Inflammatory macrophage treated with lipopolysaccharide for 1 hour (primary cell): ENCODE measurements around the gene SMAD3.

Experiments used
- DNase-seq, 2 donors: peaks; one replicate each; pipeline ENCODE4 v3.0.0-alpha.2; 2020 to 2022

SMAD3 gene

DNA sequence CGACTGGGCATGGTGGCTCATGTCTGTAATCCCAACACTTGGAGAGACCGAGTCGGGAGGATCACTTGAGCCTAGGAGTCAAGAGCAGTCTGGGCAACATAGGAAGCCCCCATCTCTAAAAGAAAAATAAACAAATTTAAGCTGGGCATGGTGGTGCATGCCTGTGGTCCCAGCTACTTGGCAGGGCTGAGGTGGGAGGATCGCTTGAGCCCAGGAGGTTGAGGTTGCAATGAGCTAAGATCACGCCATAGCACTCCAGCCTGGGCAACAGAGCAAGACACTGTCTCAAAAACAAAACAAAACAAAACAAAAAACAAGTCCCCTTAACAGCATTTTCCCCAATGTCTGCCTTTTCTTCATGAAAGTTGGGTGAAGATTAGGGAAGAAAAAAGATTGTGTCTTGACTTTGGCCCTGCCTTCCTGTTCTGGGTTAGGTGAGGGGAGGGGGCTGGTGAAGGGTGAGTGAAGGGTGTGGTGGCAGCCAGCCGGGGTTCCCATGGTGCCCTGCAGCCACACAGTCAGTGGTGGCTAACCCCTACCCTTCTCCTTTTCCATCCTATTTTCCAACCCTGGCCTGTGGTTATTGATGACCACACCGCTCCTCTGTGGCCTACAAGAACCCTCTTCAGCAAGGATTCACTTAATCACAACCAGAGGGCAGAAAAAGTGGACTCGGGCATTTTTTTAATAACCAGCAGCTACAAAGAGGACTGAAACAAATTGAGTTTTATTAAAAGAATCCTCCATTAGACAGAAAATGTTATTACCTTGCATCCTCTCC, 28.4 kb upstream of the SMAD3 start:
- DNase-seq, result no peak

DNA sequence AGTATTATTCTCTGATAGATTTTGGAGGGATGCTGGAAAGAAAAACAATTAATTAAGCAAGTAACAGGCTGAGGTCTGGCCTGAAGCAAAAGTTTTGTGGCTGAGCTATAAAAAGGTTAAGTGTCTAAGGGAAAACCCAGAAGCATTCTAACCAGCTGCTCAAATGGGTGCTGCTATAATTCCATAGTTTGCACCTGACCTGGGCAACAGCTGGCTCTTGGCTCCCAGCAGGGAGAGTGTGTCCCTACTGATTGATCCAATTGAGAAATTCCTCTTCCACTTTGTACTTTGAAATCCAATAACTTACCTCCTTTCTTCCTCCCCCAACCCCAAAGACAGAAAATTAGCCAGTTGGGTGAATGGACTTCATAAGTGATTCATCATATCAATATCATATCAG, 27.7 kb upstream of the SMAD3 start:
- no peak for DNase-seq

DNA sequence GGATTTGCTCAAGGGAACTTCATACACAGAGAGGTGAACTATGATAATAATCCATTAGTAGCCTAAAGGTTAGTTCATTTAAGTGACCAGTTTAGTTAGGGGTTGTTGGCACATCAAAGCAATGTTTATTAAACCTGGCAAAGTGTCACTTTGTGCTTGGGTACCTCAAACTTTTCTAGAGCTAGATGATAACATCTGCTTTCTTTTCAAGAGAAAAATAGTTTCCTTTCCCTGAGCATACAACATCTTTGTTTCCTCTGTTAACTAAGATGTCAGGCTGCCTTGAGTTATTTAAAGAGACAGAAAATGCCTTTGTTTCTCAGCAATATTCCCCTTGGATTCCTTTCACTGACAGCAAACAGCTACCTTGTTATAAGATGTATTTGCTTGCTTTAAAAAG, 26.7 kb upstream of the SMAD3 start:
- DNase-seq, result no peak

DNA sequence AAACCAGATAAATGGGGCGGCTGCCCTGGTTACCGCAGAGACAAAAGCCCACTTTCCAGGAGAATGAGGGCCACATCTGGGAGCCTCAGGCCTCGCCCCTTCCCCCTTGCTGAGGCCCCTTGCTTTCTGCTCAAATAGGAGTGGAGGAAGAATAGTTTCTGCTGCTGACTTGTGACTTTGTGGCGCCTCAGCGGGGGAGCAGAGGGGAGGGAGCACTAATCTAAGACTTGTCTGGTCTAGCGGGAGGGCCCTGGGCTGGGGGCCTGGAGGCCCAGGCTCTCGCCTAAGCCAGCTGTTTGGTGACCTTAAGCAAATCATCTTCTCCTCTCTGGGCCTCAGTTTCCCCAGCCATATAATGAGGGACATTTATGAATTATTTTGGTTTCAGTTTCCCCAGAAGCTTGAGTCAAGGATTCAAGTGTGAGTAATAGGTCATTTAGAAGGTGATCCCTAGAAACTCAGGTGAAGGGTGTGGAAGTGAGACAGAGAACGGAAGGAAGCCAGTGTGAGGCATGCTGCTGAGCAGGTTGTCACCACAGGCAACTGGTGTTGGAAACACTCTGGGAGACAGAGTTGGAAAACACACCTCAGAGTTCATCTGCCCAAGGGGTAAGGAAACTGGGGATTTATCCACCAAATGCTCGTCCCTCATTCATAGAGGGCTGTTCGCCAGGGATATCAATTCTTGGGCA, 25.9 kb upstream of the SMAD3 start:
- no peak for DNase-seq

DNA sequence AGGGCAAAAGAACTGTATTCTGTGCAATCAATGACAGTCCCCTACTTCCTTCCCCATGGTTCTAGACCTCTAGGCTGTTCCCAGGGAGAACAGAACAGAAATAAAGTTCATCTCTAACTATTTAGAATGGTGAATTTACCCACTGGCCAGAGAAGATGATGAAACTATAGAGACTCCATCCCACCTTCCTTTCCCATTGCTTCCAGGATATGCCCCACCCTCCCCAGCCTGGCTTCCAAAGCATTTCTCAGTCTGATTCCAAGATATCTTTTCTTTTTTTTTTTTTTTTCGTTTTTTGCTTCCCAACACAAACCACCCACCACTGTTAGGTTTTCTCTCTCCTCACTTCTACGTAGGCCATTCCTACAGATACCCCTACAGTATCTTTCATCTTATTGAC, 25.1 kb upstream of the SMAD3 start:
- DNase-seq, result no peak

DNA sequence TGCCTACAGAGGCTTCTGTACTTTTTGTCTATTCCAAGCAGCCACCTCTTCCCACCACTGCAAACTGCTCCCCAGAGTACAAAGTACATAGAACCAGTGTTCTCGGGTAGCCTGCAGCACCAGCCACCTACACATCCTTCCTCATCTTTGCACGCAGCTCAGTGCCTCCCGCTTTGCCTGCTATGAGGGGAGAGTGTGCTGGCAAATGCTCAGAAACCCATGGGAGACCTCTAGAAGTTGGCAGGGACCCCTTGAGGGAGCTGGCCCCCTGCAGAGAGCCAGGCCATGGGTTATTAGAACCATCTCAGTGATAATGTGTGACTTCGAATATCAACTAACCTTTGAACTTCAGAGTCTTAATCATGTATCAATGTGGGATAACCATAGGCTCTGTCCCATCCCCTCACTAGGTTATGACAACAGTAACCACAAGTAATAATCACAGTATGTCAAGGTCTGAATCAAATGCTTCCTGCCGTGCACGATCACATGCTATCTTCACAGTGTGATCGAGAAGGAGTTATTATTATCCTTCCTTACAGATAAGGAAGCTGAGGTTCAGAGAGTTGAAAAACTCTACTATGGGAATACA, 22.8 kb upstream of the SMAD3 start:
- peak in 1 of 2 donors; percentile 30 for DNase-seq

DNA sequence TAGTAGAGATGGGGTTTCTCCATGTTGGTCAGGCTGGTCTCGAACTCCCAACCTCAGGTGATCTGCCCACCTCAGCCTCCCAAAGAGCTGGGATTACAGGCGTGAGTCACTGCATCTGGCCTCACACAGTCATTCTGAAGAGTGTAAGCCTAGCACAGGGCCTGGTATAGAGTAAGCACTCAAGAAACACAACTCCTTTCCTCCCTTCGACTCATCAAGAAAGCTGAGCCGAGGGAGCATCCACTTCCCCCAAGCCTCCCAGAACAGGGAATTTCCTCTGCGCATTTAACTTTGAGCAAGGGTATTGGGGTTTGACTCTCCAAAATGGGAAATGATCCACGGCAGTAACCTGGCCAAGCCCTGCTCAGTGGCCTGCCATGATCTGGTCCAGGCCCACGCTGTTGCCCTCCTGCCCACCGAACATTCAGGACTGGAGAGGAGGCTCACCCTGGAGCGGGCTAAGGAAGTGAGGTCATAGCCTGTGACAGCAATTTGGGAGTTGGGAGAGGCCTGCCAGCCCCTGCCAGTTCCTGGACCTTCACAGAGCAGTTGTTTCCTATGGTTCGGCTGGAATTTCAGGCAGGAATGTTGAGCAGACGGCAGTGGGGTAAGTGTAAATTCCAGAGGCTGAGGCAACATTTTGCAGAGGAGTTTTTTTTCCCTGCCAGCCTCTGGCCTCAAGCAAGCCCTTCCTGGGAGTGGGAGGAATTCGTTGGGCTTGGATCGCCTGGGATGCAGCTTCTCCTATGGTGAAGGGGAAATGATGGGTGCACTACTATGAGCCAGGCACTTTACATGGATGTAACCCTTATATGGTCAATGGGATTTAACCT, 21.2 kb upstream of the SMAD3 start:
- peak in 1 of 2 donors; percentile 59 for DNase-seq

DNA sequence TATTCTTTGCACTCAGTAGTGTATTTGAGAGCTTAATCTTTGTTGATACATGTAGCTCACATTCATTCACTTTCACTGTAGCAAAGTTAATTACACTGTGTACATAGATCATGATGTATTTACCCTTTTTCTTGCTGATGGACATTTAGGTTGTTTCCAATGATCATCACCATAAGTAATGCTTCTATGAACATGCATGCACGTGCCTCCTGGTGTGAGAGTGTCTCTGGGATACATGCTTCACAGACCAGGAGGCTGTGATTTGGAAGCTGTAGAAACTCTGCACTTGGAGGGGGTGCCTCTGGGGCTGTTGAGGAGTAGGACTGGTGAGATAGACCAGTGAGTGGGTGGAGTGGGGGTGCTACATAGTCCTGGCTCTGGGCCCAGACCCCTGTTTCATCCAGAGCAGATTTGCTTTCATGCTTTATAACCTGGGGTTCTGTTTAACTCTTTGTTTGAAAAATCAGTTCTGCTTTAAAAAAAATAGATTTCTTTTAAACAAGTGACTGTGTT, 18.2 kb upstream of the SMAD3 start:
- no peak for DNase-seq

DNA sequence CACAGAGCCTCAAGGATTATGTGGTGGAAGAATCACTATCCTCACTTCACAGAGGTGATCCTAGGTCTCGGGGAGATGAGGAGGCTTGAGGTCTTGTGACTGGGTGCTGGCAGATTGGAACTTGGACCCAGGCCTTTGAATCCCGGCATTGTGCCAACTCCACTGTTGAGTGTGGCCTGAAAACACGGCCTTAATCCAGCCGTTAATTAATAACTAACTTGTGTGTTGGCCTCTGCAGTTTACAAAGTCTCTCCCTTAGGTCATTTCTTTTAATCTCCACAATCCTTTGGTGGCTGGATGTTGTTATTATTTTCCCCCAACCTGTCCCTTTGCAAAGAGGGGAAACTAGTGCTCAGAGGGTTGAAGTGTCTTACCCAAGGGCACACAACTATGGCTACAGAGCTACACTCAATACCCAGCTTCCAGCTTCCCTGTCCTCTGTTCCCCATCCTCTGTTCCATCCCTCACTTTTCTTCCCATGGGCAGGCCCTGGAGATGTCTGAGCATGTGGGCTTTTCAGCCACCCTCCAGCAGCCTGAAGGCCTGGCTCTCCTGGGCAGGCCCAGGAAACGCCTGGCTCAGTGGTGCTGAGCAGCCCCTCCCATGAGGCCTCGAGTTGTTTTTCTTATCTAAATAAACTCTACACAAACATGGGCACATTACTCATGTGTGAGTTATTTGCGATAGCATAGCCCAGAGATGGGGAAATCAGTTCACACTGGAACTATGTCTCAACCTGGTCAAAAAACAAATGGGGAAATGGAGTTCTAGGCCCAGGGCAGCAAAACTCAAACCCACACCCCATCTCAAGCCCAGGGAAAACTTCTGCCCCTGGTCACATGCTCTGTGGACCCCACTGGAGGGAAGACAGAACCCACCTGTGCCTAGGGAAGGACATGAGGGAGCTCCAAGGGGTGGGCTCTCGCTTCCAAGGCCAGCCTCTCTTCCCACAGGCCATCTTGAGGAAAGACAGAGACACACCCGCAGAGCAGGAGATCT, 16.8 kb upstream of the SMAD3 start:
- DNase-seq, result peak; percentile 66 to 72

DNA sequence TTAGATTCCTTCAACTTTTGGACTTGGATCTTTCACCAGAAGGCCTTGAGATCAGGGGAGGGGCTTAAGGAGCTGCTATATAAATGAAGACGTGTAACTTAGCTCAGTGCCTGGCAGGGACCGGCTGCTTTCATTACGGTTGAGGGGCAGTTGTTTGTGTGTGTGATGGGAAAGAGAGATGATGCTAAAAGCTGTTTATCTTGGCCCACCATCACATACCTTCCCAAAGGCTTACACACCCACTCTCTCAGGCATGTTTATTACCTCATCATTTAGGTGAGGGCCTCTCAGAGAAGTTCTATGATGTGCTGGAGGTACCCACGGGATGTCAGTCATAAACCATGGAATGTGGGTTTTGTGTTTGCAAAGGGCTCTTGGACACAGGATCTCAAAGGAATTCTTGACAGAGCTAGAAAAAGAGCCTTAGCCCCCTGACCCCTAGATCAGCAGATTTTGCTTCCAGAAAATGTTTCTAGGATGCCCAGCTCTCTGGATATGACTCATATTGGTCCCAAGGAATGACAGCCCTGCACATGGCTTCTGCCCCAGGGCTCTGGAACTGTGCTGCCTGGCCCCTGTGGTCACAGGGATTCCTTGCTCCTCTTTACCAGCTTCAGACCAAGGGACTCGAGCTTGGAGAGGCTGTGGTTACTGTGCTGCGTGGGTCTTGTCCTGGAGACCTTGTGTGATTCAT, 15.9 kb upstream of the SMAD3 start:
- DNase-seq, result no peak

DNA sequence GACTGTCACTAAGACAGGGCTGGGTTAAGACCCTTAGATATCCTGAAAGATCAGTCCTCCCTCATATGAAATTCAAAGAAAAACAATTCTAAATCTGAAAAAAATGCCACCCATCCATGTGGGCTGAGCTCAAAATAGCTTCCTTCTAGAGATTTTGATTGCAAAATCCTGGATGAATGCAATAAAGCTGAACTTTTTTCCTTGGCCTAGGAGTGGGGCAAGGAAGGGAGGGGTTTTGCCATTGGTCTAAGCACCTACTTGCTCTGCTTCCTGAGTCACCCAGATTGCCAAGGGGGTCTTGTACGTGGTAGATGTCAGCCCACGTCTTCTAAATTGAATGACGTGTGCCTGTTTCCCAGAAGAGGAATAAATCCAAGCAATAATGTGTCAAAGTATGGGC, 15.3 kb upstream of the SMAD3 start:
- DNase-seq, result peak; percentile 80 to 81

DNA sequence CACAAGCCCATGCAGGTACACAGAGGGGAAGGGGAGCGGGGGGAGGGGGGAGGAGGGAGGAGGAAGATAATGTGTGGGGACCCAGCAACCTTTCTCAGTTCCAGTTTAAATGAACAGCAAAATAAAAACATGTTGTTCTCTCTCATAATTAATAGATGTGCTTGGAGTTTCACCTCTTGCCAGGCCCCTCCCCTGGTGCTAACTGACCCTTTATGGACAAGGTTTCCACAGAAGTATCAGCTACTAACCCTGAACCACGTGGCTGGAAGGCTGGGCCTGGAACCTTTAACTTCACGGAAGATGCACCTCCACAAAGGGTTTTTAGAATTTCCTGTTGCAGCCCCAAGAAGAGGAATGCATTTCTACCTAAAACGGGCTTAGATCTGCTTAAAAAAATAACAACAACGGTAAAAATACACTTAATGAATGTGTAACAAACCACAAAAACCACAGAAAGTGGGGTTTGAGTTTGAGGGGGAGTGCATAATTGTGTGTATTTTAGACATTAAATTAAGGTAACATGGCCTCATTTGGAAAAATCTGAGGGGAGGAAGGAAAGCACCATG, 14.8 kb upstream of the SMAD3 start:
- no peak for DNase-seq

DNA sequence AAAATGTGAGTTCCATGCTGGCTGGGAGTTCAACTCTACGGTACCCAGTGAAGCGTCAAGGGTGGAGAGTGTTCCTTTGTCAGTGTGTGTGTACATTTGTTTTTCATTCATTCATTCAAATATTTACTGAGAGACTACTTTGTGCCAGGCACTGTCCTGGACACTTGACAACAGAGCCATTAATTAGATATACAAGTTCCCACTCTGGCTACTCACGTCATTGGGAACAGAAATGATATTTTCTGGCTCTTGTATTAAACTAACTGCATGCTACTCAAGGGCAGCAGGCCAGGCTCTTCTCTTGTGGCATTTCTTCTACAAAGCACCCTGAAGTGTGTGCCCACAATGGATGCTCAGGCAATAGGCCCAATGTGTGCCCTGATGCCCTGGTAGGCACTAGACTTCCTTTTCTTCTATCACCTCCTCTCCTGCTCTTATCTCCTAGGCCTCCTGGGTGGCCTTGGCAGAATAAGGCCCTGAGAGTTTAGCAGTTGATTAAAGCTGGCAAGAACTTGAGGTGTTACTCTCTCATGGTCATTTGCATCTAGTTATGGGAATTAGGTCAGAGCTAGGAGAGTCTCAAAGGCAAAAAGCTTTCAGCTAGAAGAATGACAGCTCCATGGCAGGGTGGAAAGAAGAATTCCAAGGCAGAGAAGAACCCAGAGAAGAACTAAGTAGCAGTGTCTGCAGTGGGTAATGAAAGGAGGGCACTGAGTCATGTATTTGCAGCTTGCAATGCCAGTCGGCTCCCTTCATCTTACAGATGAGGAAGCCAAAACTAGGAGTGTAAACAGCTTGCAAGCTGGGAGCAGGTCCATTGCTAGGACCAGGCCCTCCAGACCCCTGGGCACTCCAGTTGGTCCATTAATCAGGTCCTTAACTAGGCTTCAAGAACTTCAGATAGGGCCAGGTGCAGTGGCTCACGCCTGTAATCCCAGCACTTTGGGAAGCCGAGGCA, 14.0 kb upstream of the SMAD3 start:
- DNase-seq, result no peak

DNA sequence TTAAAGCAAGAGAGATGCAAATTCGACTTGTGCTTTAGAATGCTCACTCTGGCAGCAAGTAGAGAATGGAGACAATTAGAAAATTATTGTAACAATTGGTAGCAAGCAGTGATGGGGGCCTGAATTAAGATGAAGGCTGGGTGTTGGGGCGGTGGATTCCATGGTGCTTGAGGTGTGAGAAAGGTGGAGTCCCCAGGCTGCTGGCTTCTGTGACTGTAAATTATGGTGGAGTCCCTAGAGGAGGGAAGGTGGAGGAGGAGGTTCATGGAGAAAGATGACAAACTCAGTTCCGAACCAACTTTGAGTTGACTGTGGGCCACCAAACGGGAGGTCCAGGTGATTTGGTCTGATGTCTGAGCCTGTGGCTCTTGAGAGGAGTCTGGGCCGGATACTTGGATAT, 10.7 kb upstream of the SMAD3 start:
- no peak for DNase-seq

DNA sequence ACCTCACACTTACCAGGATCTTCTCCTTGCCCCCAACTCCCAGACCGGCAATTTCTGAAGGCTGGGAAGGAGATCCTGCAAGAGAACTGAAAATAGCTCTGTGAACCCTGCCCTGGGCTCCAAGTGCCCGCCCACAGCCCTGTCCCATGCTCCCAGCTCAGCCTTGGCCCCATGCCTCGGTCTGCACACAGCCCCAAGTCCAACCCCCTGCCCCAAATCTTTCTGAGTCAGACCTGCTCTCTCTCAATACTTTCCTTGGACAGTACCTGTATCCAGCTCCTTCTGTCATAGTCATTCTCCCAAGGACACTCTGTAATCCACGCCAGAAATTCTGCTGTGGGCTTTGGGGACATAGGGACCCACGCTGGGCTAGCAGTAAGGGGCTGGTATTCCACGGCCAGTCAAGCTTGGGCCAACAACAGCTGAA, 6.3 kb upstream of the SMAD3 start:
- peak in 1 of 2 donors; percentile 19 for DNase-seq

DNA sequence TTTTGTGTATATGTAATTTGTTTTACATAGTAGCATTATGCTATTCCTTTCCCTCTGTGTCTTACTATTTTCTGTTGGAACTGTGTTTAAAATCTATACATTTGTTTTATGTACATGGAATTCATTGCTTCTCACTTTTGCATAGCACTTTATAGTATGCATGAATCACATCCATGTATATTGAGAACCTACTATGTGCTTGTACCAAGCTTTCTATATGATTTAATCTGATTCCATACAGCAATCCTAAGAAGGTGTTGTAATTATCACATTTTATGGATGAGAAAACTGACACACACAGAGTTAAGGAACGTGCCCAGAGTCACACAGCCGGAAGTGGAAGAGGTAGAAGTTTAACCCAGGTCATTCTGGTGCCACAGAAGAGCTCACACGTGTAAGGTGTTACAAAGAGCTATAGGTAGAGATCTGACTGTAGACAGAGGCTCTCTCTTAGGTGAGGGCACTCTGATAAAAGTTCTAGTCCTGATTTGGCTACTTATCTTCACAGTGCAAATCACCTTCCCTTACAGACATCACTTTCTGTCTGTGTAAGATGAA, 3.5 kb upstream of the SMAD3 start:
- DNase-seq, result no peak

DNA sequence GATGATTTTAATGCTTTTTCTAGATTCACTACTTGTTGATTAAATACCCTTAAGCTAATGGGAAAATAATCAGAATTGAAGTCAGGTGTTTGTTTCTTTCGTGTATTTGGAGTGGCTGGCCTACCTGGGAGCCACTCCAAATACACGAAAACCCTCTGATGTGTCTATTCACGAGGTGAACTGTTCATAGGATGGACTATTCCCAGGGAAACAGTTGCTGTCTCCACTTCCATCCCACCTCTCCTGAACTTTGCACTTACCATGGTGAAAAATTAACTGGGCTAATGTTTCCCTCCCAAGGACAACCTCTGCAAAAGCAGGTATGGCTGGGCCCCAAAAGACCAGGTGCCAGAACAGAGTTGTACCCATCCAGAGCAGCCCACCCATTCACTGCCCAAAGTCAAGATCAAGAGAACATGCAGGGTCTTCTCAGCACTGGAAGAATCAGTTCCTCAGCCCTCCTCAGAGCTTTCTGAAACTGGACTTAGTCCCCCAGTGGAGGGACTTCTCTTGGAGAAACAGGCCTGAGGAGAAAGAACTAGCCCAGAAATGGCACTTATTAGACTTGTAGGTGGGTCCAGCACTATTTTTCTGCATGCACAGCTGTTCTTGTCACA, 2.9 kb upstream of the SMAD3 start:
- no peak for DNase-seq
